Measurements from ENCODE around the gene CNEP1R1. TPM values are rescaled to one million over a fixed set of nuclear protein-coding genes. Genes with fewer than 3 reads are reported as not detected.

CNEP1R1 gene
- polyA plus RNA-seq, 1 donor from 2014 or later, result 44.2 TPM

- no peaks in the 10 kb centered on the region for H3K27me3 ChIP-seq (ENCODE audit: insufficient read depth, low read depth, low read length)
- H3K9ac ChIP-seq (ENCODE audit: low read length), result no peak overlapping the region
- no peak overlapping the region for H3K4me3 ChIP-seq (ENCODE audit: low read length)
- no peaks in the 10 kb centered on the region for H3K9me3 ChIP-seq (ENCODE audit: low read length)
- H3K9me2 ChIP-seq (ENCODE audit: insufficient read depth, low read length), result no peaks in the 10 kb centered on the region
- no peak overlapping the region for H3K4me2 ChIP-seq (ENCODE audit: low read length)
- H3K79me2 ChIP-seq (replicated peaks; ENCODE audit: insufficient read depth, low read length), result no peaks in the 10 kb centered on the region
- H3K36me3 ChIP-seq (ENCODE audit: insufficient read depth, low read length), result no peaks in the 10 kb centered on the region
- H3F3A ChIP-seq (ENCODE audit: insufficient read depth, low read length, poor library complexity, severe bottlenecking), result no peaks in the 10 kb centered on the region
- no peaks in the 10 kb centered on the region for H4K20me1 ChIP-seq (ENCODE audit: insufficient read depth)
- H3K27ac ChIP-seq (ENCODE audit: low read length), result no peak overlapping the region
- TF ChIP-seq MXI1 (conservative IDR thresholded peaks at IDR 0.05; ENCODE audit: poor library complexity, severe bottlenecking), result no peak
- TF ChIP-seq CTCF (IDR thresholded peaks at IDR 0.05; ENCODE audit: poor library complexity, severe bottlenecking), result no peak
- TF ChIP-seq TAF1 (IDR thresholded peaks at IDR 0.05; ENCODE audit: low read depth), result no peak
- no peak for TF ChIP-seq POLR2AphosphoS5 (IDR thresholded peaks at IDR 0.05)
- no peak for TF ChIP-seq SMC3 (conservative IDR thresholded peaks at IDR 0.05; ENCODE audit: poor library complexity)
- no peak for TF ChIP-seq EZH2 (IDR thresholded peaks at IDR 0.05; ENCODE audit: borderline replicate concordance, insufficient read depth, low read length, poor library complexity, severe bottlenecking)
- TF ChIP-seq REST (IDR thresholded peaks at IDR 0.05; ENCODE audit: borderline replicate concordance), result no peak
- TF ChIP-seq EP300 (conservative IDR thresholded peaks at IDR 0.05; ENCODE audit: poor library complexity, severe bottlenecking), result no peak
- TF ChIP-seq RAD21 (conservative IDR thresholded peaks at IDR 0.05), result no peak
- H2AFZ ChIP-seq (ENCODE audit: low read depth, low read length), result no peak overlapping the region
These were observed 20.4 kb downstream of the CNEP1R1 start for GRCh38 chr16:50045412-50045811.

- Histone ChIP-seq H3K9me3 (ENCODE audit: low read length) (no peaks in the 10 kb centered on the region), H3K79me2 (replicated peaks; ENCODE audit: insufficient read depth, low read length) (no peaks in the 10 kb centered on the region), H3K9ac (ENCODE audit: low read length) (no peak overlapping the region), H2AFZ (ENCODE audit: low read depth, low read length) (no peak overlapping the region), H3K27ac (ENCODE audit: low read length) (no peak overlapping the region), H3K9me2 (ENCODE audit: insufficient read depth, low read length) (no peaks in the 10 kb centered on the region), H3K4me3 (ENCODE audit: low read length) (no peak overlapping the region), H3K4me2 (ENCODE audit: low read length) (no peak overlapping the region), H4K20me1 (ENCODE audit: insufficient read depth) (no peaks in the 10 kb centered on the region), H3K27me3 (ENCODE audit: insufficient read depth, low read depth, low read length) (no peaks in the 10 kb centered on the region), H3K36me3 (ENCODE audit: insufficient read depth, low read length) (no peaks in the 10 kb centered on the region), H3F3A (ENCODE audit: insufficient read depth, low read length, poor library complexity, severe bottlenecking) (no peaks in the 10 kb centered on the region)
- TF ChIP-seq EZH2 (IDR thresholded peaks at IDR 0.05; ENCODE audit: borderline replicate concordance, insufficient read depth, low read length, poor library complexity, severe bottlenecking) (no peak), REST (IDR thresholded peaks at IDR 0.05; ENCODE audit: borderline replicate concordance) (no peak), MXI1 (conservative IDR thresholded peaks at IDR 0.05; ENCODE audit: poor library complexity, severe bottlenecking) (no peak), EP300 (conservative IDR thresholded peaks at IDR 0.05; ENCODE audit: poor library complexity, severe bottlenecking) (no peak), POLR2AphosphoS5 (IDR thresholded peaks at IDR 0.05) (no peak), RAD21 (conservative IDR thresholded peaks at IDR 0.05) (no peak), CTCF (IDR thresholded peaks at IDR 0.05; ENCODE audit: poor library complexity, severe bottlenecking) (no peak), SMC3 (conservative IDR thresholded peaks at IDR 0.05; ENCODE audit: poor library complexity) (no peak), TAF1 (IDR thresholded peaks at IDR 0.05; ENCODE audit: low read depth) (no peak)
These were observed 21.8 kb downstream of the CNEP1R1 start for GRCh38 chr16:50046853-50047252.

Data from neural cell (in vitro differentiated cells).